ENCODE results near the gene IL12RB2.

- TF ChIP-seq CTCF (IDR thresholded peaks at IDR 0.05) = no peak
- TF ChIP-seq EP300 (IDR thresholded peaks at IDR 0.05) = no peak
- no peak for TF ChIP-seq POLR2A (IDR thresholded peaks at IDR 0.05)
- no peak for TF ChIP-seq POLR2AphosphoS5 (IDR thresholded peaks at IDR 0.05)
Measured at GRCh38 chr1:67338642-67339041, 31.0 kb downstream of the IL12RB2 start.
